GM20431 (cell line): ENCODE results near the gene GRN.
"Not testable (repeated sequence)": the region's sequence is repeated elsewhere in the genome, so short reads cannot be mapped to it uniquely, and the experiment has no call there.

ENCODE experiments used
- in situ Hi-C: fragments of 300-500 bp; cut with MseI, MboI; formaldehyde crosslinking; loops from one replicate; pipeline ENCODE4 v1.15.0; 2020; ENCODE audit warnings: low sequenced_read_pairs; ENCODE audit not compliant: unreplicated experiment

GRN gene

GRCh38 chr17:44375196-44376017 lies 30.3 kb downstream of the GRN start:
- in situ Hi-C loops: no loop called here

- in situ Hi-C loops: no loop called here
Observed at GRCh38 chr17:44376124-44376523, 31.0 kb downstream of the GRN start.

GRCh38 chr17:44376779-44377178 lies 31.7 kb downstream of the GRN start:
- in situ Hi-C loops: no loop called here

- in situ Hi-C loops: no loop called here
Observed at GRCh38 chr17:44378171-44378705, 33.1 kb downstream of the GRN start.

GRCh38 chr17:44379887-44380286 lies 34.8 kb downstream of the GRN start:
- in situ Hi-C loops: no loop called here

GRCh38 chr17:44380767-44381166 lies 35.7 kb downstream of the GRN start:
- in situ Hi-C loops: no loop called here

- in situ Hi-C loops: no loop called here
Observed at GRCh38 chr17:44381810-44382305, 36.8 kb downstream of the GRN start.

GRCh38 chr17:44382917-44383316 lies 37.8 kb downstream of the GRN start:
- in situ Hi-C loops: no loop called here

- in situ Hi-C loops: no loop called here
Observed at GRCh38 chr17:44383363-44383762, 38.3 kb downstream of the GRN start.

GRCh38 chr17:44383861-44384260 lies 38.8 kb downstream of the GRN start:
- in situ Hi-C loops: no loop called here

- in situ Hi-C loops: no loop called here
Observed at GRCh38 chr17:44384281-44384822, 39.2 kb downstream of the GRN start.

- in situ Hi-C loops: no loop called here
Observed at GRCh38 chr17:44384823-44385286, 39.8 kb downstream of the GRN start.

GRCh38 chr17:44385287-44386181 lies 40.4 kb downstream of the GRN start:
- in situ Hi-C loops: no loop called here

GRCh38 chr17:44386182-44386525 lies 41.1 kb downstream of the GRN start:
- in situ Hi-C loops: no loop called here

GRCh38 chr17:44387804-44388203 lies 42.7 kb downstream of the GRN start:
- in situ Hi-C loops: no loop called here

- in situ Hi-C loops: no loop called here
Observed at GRCh38 chr17:44389281-44389680, 44.2 kb downstream of the GRN start, which contains the start of gene ITGA2B. Gene ITGA2B (minus strand): TSS chr17:44389649. CDS start chr17:44389473, 176 bp downstream.

GRCh38 chr17:44389723-44390202 lies 44.7 kb downstream of the GRN start:
- in situ Hi-C loops: no loop called here

GRCh38 chr17:44390250-44390870 lies 45.3 kb downstream of the GRN start:
- in situ Hi-C loops: no loop called here

- in situ Hi-C loops: not testable (repeated sequence)
Observed at GRCh38 chr17:44394112-44394511, 49.0 kb downstream of the GRN start.

GRCh38 chr17:44394833-44395232 lies 49.7 kb downstream of the GRN start:
- in situ Hi-C loops: no loop called here
